Dermis blood vessel endothelial cell (primary cell): ENCODE measurements around the gene ANAPC2. TPM values are rescaled to one million over a fixed set of nuclear protein-coding genes. Genes with fewer than 3 reads are reported as not detected.
"Not testable (repeated sequence)": the region's sequence is repeated elsewhere in the genome, so short reads cannot be mapped to it uniquely, and the experiment has no call there.

Experiments
- DNase-seq: peaks from one replicate; pipeline ENCODE4 v3.0.0; 2010
- total RNA-seq: library from RNA; depleted of rRNA; stranded (reverse); fragments of >200 nt; gene quantifications from 2 replicates; pipeline ENCODE4 v1.2.3, GENCODE V29; 2014

The ANAPC2 gene
- total RNA-seq, 1 donor from 2014 or later = 23.1 TPM

DNA sequence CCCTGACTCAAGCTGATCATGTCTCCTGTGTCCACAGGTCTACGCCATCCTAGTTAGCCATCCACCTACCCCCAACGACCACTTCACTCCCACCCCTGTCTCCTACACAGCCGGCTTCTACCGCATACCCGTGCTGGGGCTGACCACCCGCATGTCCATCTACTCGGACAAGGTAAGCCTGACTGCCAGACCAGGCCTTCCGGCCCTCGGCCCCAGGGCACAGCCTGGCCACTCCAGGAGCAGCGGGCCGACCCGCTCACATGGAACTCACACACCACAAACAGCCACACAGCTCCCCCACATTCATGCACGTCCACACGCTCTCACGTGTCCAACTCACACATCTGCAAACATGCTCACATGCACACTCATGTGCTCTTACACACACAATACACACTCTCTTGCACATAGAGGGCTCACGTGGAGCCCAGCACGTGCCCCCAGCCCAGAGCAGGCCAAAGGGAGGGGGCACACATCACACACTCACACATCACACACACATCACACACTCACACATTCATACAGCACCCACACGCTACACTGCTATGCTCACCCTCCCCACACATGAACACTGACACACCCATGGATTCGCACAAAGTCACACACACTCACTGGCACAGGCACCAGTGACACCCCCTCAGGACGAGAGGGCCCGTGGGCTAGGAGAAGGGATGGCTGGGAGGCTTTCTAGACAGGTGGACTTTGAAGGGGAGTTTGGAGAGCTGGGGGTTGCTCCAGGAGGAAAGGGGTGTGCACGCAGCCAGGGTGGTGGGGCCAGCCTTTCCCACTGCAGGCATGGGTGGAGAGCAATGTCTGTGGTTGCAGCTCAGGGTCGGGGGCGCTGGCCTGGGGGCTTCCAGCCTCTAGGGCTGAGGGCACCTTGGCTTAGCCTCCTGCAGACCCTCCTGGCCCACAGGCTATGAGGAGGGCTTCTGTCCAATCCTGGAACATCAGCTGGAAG lies 46.1 kb downstream of the ANAPC2 start:
- DNase-seq = no peak

DNA sequence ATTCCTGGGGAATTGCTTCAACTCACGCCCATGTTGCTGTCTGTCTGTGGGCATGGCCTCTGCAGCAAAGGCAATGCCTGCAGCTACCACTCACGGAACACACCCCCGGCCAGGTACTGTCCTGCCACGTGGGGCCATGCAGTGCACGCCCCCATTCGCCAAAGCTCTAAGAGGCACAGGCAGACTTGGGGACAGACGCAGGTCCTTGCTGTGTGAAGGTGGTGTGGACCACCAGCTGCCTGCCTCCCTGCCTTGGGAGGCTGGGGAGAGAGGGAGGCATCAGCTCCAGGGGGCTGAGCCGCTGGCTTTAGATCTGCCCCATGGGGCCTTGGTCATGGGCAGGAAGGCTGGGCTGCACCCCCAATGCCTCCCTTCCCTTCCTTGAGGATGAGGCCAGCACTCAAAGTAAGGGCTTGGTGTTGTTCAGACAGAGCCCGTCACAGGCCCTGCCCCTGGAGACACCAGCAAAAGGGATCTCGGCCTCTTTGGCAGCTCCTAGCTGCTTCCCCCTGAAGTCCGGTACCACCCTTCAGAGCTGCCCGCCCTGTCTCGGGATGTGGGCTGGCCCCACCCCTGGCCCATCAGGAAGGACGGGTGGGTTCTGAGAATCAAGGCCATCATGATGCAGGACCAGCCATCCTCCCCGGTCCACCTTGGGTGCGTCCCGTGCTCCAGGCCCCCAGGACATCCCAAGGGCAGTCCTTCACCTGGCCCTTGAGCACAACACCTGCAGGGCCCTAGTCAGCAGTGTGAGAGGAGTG lies 47.1 kb downstream of the ANAPC2 start:
- no peak for DNase-seq

DNA sequence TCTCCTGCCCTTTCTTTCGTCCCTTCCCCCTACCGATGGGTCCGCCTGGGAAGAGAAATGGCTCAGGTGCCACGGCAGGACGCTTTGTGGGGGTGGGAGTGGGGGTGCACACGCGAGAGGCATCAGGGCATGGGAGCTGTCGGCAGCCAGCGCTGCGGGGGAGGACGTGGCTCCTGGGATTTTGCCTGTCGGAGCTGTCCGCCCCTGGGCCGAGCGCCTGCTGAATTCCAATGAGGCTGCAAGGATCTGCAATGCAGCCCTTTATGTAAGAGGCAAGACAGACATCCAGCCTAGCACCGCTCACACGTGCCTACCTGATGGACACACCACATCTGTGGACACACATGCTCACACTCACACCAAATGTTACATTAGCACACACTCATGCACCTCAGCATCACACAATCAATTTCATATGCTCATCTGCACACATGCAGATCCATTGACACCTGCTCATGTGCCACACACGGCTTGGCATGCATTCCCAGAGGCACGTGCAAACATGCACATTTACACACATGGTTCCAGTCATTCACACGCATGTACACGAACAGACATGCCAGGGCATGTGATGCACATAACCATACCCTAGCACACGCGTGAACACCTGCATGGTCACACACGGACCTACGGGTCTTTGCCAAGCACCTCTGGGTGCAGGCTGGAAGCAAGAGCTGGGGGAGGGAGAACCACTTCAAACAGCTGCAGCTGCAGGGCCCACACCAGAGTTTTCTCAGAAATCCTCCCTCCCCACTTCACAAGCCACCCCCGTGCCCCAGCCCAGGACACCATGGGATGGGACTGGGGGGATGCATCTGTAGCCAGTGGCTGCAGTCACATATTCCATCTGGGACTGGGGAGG lies 48.0 kb downstream of the ANAPC2 start:
- no peak for DNase-seq

DNA sequence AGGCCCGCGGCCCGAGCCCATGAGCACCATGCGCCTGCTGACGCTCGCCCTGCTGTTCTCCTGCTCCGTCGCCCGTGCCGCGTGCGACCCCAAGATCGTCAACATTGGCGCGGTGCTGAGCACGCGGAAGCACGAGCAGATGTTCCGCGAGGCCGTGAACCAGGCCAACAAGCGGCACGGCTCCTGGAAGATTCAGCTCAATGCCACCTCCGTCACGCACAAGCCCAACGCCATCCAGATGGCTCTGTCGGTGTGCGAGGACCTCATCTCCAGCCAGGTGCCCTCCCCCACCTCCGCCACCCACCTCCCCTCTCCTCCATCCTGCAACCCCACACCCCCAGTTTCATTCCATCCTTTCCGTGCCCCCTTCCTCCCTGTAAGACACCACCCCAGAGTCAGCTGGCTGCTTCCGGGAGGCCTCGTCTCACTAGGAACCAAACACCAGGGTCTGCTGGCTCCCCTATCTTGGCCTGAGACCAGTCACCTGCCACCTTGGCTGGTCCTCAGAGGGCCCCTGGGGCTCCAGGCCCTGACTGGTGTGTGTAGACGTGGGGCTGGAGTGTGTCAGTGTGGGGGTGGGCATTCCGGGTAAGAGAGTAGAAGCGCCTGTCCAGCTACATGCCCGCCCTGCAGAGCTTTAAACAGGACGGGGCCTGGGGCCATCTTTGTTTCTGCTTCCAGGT lies 48.8 kb downstream of the ANAPC2 start:
- no peak for DNase-seq

DNA sequence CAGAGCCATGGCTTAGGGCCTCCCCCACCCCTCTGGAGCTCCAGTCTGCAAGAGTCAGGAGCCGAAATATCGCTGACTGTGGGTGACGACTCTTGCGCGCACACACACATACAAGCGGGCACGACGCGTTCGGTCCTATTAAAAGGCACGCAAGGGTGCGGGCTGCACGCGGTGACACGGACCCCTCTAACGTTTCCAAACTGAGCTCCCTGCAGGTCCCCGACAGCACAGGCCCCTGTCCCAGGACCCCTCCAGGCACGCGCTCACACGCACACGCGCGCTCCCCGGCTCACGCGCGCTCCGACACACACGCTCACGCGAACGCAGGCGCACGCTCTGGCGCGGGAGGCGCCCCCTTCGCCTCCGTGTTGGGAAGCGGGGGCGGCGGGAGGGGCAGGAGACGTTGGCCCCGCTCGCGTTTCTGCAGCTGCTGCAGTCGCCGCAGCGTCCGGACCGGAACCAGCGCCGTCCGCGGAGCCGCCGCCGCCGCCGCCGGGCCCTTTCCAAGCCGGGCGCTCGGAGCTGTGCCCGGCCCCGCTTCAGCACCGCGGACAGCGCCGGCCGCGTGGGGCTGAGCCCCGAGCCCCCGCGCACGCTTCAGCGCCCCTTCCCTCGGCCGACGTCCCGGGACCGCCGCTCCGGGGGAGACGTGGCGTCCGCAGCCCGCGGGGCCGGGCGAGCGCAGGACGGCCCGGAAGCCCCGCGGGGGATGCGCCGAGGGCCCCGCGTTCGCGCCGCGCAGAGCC lies 49.5 kb downstream of the ANAPC2 start, which contains the start of gene GRIN1:
Gene GRIN1 (plus strand): TSS at position 433 of the 746 bp plus-strand sequence. CDS start 333 bp downstream, outside the sequence.
- DNase-seq = peak; percentile 59

DNA sequence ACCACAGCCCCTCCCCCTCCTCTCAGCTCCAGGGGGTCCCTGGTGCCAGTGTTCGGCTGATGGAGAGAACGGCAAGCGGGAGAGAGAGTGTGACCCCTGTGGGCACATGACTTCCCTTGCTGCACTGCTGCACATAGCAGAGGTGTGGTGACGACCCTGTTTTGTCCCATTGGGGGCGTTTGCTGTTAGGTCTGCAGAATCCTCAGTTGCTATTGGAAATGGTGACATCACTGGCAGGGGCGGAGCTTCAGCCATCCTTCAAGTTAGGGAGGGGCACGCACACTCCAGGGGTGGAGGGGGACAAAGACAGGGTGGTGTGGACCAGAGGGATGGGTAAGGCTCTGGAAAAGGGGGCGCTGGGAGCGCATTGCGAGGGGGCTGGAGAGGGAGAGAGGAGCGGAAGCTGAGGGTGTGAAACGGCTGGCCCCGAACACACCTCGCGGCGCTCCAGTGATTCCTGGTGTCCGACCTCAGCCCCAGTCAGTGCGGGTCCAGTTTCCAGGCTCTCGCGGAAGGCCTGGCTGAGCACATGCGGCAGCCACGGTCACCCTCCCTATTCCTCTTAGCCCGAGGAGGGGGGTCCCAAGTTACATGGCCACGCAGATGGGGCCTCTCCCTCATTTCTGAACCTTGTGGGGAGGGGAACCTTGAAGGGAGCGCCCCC lies 50.2 kb downstream of the ANAPC2 start:
- no peak for DNase-seq

DNA sequence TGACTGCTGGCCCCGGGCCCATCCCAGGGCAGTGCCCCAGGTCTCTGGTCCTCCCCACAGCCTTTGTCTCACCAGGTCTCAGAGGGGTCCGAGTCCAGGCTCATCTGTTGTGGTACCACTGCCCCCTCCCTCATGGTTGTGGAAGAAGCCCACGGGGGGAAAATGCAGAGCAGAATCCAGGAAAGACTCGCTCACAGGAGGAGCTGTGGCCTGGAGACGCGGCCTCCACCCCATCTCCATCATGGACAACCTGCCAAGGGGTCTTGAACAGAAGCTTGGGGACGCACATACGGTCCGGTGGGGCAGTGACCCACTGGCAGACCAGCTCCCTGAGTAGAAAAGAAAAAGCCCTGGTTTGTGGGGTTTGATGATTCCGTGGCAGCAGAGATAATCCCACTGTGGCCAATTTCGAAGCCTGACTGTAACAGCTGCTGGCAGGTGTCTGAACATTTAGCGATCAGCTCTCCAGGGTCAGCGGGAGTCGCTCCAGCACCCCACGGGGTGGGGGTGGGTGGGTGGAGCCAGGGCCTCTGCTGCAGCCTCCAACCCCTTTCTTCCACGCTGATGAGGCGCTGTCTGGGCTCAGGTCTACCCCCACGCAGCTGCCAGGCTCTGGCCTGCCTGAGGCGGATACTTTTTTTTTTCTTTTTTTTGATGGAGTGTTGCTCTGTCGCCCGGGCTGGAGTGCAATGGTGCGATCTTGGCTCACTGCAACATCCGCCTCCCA lies 51.3 kb downstream of the ANAPC2 start:
- DNase-seq = no peak

DNA sequence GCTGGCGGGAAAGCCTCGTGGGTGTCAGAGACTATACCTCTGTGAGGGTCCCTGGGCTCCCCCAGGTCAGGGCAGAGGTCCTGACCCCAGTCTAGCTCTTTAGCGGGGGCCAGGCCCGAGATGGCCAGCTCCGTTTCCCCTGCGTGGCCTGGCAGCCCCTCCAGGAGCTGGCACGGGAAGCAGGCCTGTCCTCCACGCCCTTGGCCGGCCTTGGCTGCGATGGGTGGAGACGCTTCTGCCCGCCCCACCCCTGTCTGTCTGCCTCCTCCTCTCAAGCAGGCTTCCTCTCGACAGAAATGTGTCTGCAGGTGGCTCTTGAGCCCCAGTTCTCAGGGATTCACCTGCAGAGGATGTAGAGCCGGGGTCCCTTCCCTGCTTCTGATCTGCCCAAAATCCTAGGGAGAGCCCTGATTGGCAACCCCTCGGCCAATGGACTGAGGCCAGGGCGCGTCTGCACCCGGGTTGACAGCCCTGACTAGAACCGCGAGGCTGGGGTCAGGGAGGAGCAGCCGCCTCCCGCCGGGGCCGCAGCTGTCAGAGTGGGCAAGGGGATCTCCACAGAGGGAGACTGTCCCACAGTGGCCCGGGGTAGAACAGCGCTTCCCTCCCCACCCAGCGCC lies 52.0 kb downstream of the ANAPC2 start:
- DNase-seq = no peak

DNA sequence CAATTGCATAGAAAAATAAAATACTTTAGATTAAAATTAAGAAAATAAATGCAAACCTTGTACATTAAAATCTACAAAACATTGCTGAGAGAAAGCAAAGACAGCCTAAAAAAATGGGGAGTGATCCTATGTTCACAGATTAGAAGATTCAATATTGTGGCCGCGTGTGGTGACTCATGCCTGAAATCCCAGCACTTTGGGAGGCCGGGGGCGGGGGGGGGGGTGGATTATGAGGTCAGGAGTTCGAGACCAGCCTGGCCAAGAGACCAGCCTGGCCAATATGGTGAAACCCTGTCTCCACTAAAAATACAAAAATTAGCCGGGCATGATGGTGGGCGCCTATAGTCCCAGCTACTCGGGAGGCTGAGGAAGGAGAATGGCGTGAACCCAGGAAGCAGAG lies 53.2 kb downstream of the ANAPC2 start:
- DNase-seq = not testable (repeated sequence)

DNA sequence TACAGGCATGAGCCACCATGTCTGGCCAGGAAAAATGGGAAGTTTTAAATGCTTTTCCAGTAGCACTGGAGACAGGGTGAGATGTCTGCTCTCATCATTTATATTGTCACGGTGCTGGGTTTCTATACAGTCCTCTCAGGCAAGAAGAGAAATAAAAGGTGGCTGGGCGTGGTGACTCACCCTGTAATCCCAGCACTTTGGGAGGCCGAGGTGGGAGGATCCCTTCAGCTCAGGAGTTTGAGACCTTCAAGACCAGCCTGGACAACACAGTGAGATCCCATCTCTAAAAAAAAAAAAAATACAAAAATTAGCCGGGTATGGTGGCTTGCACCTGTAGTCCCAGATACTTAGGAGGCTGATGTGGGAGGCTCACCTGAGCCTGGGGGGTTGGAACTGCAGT lies 54.2 kb downstream of the ANAPC2 start:
- no peak for DNase-seq

DNA sequence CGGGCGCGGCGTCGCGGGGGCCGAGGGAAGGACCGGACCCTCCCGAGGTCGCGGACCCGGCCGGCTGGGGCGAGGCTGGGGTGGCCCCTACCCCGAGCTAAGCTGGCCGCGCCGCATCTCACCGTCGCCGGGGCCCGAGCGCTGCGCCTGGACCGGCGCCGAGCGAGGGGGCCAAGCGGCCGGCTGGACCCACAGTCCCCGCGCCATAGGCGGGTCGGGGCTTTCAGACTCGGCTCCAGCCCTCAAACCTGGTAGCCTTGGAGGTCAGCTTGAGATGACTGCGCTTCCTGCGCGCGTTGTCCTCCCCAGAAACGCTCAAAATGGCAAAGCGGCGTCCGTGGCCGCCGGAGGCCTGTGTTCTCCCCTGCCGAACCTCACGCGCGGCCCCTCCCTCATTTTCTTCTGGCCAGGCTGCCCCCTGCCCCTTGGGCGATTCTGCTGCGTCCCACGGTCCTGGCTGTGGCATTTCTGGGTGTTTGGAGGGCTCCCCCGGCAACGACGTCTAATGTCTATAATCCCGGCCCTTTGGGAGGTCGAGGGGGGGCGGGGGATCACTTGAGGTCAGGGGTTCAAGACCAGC lies 58.1 kb downstream of the ANAPC2 start:
- DNase-seq = peak; percentile 27

DNA sequence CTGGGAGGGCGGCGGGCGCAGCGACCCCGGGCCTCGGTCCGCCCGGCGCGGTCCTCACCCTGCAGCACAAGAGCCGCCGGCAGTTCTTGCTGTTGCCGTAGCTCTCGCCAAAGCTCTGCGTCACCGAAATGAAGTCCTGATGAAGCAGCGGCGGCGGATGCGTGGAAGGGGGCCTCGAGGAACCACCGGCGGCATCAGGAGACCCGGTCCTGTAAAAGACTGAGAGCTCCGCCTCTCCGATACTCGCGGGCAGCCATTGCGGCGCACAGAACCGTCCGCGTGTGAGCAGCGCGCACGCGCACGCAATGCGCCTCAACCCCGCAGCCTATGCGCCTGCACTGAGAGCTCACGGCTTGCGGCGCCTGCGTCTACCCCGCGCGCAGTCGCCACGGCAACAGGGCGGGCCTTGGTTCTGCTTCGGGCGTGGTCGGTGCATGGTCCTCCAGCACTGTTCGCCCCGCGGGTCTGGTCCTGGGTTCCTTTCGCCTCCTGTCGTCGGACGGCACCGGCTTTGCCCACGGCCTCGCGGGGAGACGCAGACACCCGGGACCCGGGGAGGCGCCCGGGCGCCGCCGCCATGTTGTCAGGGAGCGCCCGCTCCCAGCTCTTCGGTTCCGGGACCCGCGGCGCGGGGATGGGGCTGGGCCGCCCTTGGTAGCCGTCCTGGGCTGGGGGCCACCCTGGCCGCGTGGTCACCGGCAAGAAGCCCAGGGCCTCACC lies 58.7 kb downstream of the ANAPC2 start:
- peak; percentile 96 for DNase-seq

DNA sequence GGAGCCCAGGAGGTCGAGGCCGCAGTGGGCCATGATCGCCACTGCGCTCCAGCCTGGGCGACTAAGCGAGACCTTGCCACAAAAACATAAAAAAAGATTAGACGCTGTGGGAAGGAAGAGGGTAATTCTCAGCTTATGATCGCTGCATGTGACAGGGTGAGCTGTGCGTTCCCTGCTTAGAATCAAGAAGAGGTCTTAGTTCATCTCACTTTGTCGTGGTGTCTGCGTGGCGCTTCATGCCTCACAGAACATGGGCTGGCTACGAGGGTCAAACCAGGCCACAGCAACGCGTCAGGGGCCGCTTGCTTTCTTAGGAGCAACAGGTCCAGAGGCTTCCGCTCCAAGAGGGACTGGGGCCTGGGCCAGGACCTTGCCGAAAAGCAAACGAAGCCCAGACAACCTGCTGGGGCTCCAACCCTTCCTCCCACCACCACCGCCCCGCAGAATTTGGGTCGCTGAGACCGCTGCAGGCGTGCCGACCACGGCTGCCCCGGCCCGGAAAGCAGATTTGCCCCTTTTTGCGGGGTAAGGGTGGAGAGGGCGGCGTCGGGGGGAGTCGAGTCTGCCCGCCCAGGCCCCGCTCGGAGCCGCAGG lies 59.4 kb downstream of the ANAPC2 start:
- peak; percentile 37 for DNase-seq

DNA sequence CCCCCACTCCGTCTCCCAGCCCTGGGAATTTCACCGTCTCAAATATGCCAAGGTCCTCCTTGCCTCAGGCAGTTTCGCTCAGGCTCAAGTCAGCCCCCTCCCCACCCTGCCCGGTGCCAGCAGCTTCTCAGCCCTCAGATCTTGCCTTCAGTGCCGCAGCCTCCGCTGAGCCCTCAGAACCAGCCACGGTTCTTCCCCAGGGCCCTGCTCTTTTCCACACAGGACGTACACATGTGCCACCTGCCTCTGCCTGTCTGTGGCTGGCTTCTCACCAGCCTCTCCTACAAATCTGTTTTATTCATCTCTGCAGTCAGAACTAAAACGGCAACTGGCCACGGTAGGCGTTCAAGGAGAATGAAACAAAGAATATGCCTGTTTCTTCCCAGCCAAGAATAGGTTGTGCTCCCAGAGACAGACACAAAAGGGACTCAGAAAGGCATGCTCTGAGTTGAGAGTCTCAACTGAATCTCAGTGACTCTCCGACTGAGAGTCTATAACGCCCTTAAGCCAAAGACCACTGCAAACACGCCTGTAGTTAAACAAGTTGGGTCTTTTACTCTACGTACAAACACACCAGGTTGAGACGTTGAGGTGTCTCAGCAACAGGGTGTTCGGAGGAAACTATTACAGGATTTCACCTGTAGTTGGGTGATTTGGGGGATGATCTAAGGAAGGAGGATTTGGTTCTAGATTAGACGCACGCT lies 60.0 kb downstream of the ANAPC2 start:
- DNase-seq = no peak

DNA sequence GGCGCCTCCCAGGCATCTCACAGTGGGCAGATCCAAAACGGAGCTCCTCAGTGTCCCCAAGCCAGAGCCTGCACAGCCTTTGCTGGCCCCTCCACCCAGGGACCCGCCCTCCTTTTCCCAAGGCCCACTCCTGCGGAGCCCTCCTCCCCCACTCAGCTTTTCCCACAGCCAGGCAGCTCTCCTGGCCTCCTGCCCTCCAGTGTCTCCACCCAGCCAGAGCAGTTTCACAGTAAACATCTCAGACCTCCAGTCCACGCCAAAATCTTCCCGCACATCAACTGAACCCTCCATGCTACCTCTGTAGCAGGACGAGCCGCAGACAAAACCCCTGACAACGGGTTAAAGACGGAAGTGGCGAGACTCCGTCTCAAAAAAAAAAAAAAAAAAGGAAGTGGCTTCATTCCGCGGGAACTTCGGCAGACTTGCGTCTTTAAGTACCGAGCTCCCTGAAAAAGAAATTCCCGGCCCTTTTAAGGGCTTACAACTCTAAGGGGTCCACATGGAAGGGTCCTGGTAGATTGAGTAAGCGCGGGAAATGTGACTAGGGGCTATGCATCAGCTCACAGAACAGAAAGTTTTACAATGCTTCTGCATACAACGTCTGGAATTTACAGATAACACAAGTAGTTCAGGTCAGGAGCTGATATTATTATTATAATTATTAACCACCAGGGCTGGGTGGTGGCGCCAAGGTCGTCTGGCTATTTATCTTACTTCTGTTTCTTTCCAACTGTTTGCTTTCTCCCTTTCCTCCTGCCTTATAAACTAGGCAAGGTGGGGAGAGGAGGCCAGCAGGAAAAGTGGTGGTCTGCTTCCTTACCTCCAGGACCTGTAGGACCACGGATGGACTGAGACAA lies 60.8 kb downstream of the ANAPC2 start:
- DNase-seq = peak; percentile 41

DNA sequence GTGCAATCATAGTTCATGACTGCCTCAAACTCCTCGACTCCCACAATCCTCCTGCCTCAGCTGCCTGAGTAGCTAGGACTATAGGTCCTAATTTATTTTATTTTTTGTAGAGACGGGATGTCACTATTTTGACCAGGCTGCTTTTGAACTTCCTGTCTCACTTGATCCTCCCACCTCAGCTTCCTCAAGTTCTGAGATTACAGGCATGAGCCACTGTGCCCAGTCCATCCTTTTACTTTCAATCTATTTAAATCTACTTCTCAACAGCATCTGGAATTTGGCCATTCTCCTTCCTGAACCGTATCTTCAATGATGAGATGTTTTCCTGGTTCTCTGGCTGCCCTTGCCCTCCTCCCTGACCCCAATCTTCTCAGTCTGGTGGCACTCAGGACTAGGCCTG lies 61.6 kb downstream of the ANAPC2 start:
- peak; percentile 15 for DNase-seq
